Ovary (tissue), 9 donors: ENCODE results near the gene CDK6. TPM values are rescaled to one million over a fixed set of nuclear protein-coding genes. Genes with fewer than 3 reads are reported as not detected.

Experiments used
- DNase-seq, 5 donors: peaks; one replicate each; pipeline ENCODE4 v3.0.0-alpha.2; 2019 to 2020
- H3K27ac ChIP-seq, 2 donors: fragments of 200-600 bp; one replicate each; pipeline versions ENCODE4 v1.5.1 to v1.8.0; 2019 to 2022
- H3K27me3 ChIP-seq: fragments of 200-600 bp; one replicate; pipeline ENCODE4 v1.8.0; 2022
- H3K36me3 ChIP-seq: fragments of 200-600 bp; sonication (generic); one replicate; pipeline ENCODE4 v1.5.1; 2019
- H3K4me1 ChIP-seq: one replicate; pipeline ENCODE4 v1.8.1; 2013; ENCODE audit warnings: mild to moderate bottlenecking, moderate library complexity; ENCODE audit not compliant: insufficient read depth
- H3K4me3 ChIP-seq: fragments of 200-600 bp; sonication (generic); one replicate; pipeline ENCODE4 v1.5.1; 2017
- H3K9me3 ChIP-seq, 2 donors: fragments of 200-600 bp in 1 of 2; sonication (generic) in 1 of 2; one replicate each; pipeline versions ENCODE4 v1.5.1 to v1.8.1; 2013 to 2019; ENCODE audit warnings: mild to moderate bottlenecking in 1 of 2, moderate library complexity in 1 of 2
- EP300 ChIP-seq: sonication (generic); formaldehyde crosslinking; IDR thresholded peaks from one replicate; pipeline ENCODE4 v1.6.1; 2017; ENCODE audit warnings: antibody characterized with exemption
- POLR2A ChIP-seq: fragments of 450-650 bp; IDR thresholded peaks from one replicate; pipeline ENCODE4 v1.6.1; 2017; ENCODE audit warnings: antibody characterized with exemption, mild to moderate bottlenecking, moderate library complexity
- WGBS, 3 donors: extraction: QIAGEN DNeasy Blood & Tissue Kit in 1 of 3; methylation state at CpG; one replicate each; pipeline versions ENCODE4 v1.1.5 to v1.1.7; 2013 to 2017; 5-methylcytosine and 5-hydroxymethylcytosine counted together
- intact Hi-C, 4 donors: fragments of 100-400 bp; cut with DNase I; formaldehyde crosslinking; loops; one replicate each; pipeline versions ENCODE4 v1.11.0 to v1.15.1; 2022 to 2023
- polyA plus RNA-seq, 2 donors: library from polyadenylated mRNA; stranded (reverse); fragments of 200-250 nt in 1 of 2; fragments of 350-450 nt in 1 of 2; fragmentation: Illumina TruSeq in 1 of 2; extraction: RNeasy Lipid Tissue Mini Kit (QIAGEN cat#74804) in 1 of 2; gene quantifications; one replicate each; pipeline ENCODE4 v1.2.3, GENCODE V29; 2013 to 2014
- total RNA-seq, 7 donors: library from RNA; depleted of rRNA in 2 of 7; stranded (reverse); fragments of >200 nt in 2 of 7; fragmentation: NEBNext Ultra II Directional in 3 of 7; extraction: Animal tissue kit (Norgen Biotek cat#: 25700) in 3 of 7; gene quantifications; one replicate each; pipeline versions ENCODE4 v1.1.0 to v1.2.4, GENCODE V29; 2016 to 2023
- TF ChIP-seq, protein P1 (sequence below), 3 donors: fragments of 450-650 bp in 2 of 3; fragments of 200-600 bp in 1 of 3; IDR thresholded peaks; one replicate each; pipeline versions ENCODE4 v1.5.1 to v1.8.0; 2016 to 2022; ENCODE audit warnings: antibody characterized with exemption in 3 of 3, mild to moderate bottlenecking in 1 of 3
- donor health status: DM: no; HTN: no; CAD: no; lungs with moderate emphysema.
- donor health status: DM: no; HTN: no; CAD: no.
- donor health status: Bipolar disorder and iron deficiency.
- donor health status: DM: yes; HTN: yes; CAD: no.
- donor health status: DM: no; HTN: no; CAD: no.
- donor health status: DM: yes; HTN: yes; CAD: no.

Gene CDK6
- total and polyA plus RNA-seq, 9 donors, result 1.8 to 20.4 (median 11.2) TPM

DNA sequence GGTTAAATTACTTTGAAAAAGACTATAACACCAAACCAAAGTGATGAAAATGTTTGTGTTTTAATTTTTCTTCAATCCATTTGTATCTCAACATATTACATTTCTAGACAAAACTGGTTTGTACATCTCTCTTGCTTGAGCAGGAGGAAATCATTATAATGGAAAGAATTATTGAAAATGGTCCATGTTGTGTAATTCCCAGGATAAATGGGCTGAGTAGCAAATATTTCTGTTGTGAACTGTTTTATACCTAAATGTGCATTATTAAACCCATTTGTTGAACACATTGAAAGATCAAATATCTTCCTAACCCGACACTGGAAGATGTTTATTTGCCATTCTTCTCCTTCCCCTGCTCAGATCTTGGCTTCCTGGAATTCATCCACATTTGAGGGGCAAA lies 14.1 kb upstream of the CDK6 start:
- no peaks in the 10 kb centered on the region for H3K9me3 ChIP-seq
- TF ChIP-seq EP300 (no peak), POLR2A (no peak)
- TF ChIP-seq, protein P1, sequence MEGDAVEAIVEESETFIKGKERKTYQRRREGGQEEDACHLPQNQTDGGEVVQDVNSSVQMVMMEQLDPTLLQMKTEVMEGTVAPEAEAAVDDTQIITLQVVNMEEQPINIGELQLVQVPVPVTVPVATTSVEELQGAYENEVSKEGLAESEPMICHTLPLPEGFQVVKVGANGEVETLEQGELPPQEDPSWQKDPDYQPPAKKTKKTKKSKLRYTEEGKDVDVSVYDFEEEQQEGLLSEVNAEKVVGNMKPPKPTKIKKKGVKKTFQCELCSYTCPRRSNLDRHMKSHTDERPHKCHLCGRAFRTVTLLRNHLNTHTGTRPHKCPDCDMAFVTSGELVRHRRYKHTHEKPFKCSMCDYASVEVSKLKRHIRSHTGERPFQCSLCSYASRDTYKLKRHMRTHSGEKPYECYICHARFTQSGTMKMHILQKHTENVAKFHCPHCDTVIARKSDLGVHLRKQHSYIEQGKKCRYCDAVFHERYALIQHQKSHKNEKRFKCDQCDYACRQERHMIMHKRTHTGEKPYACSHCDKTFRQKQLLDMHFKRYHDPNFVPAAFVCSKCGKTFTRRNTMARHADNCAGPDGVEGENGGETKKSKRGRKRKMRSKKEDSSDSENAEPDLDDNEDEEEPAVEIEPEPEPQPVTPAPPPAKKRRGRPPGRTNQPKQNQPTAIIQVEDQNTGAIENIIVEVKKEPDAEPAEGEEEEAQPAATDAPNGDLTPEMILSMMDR (IDR thresholded peaks at IDR 0.05), result no peak
- no peaks in the 10 kb centered on the region for H3K36me3 ChIP-seq
- H3K27ac ChIP-seq, result no peak overlapping the region
- no peak overlapping the region for H3K4me3 ChIP-seq
- H3K27me3 ChIP-seq, result no peaks in the 10 kb centered on the region
- intact Hi-C loops, result no loop called here
- 32 to 65% (median 40%) methylated on average over 1 of the region's 1 CpG for WGBS, 3 donors
- DNase-seq, result no peak
- H3K4me1 ChIP-seq, result no peaks in the 10 kb centered on the region

DNA sequence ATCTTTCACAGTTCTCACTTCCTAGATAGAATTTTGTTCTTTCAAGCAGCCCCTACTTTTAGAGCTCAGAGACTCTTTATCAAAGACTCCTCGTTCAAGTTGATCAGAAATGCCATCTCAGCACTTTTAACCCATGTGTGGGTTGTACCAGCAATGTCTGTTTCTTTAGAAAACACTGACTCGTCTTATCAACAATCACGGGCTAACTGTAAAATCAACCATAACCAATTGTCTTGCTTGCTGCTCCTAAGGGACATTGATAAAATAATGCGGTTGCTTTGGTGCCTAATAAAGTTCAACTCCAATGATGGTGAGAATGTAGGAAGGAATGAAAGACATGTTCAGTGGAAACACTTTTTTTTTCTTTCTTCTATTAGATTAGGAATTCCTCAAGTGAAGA lies 12.9 kb upstream of the CDK6 start:
- TF ChIP-seq EP300 (no peak), POLR2A (no peak)
- TF ChIP-seq, protein P1 (IDR thresholded peaks at IDR 0.05), result no peak
- no peaks in the 10 kb centered on the region for H3K27me3 ChIP-seq
- no peak overlapping the region for H3K27ac ChIP-seq
- no peaks in the 10 kb centered on the region for H3K36me3 ChIP-seq
- H3K9me3 ChIP-seq, result no peaks in the 10 kb centered on the region
- intact Hi-C loops, result loop anchor here in 1 of 4 donors (5.0 kb wide), 1 partner anchor 1968 kb away; no protein-coding TSS in a partner anchor
- no peaks in the 10 kb centered on the region for H3K4me1 ChIP-seq
- DNase-seq, result no peak
- WGBS, 3 donors, result 54 to 60% (median 57%) methylated on average over 4 of the region's 4 CpGs
- H3K4me3 ChIP-seq, result no peak overlapping the region

DNA sequence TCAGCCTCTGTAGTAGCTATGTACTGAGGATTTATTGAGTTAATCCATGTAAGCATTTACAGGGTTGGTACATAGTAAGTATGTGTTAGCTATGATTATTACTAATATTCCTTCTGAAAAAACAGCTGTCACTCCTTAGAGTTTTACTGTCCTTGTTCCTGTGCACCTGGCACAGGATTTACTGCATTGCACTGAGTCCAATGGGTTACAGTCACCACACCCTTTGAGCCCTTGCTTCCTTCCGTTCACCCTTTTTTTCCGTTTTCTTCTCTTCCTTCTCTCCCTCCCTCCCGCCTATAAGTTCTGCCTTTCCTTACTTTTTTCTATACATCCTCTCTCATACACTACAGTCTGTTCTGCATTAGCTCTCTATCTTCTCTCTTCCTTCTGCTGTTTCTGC lies 12.5 kb upstream of the CDK6 start:
- no peaks in the 10 kb centered on the region for H3K27me3 ChIP-seq
- TF ChIP-seq EP300 (no peak), POLR2A (no peak)
- TF ChIP-seq, protein P1 (IDR thresholded peaks at IDR 0.05), result no peak
- WGBS, 3 donors, result 85 to 91% (median 87%) methylated on average over 3 of the region's 3 CpGs
- no peaks in the 10 kb centered on the region for H3K4me1 ChIP-seq
- H3K36me3 ChIP-seq, result no peaks in the 10 kb centered on the region
- no peaks in the 10 kb centered on the region for H3K9me3 ChIP-seq
- intact Hi-C loops, result loop anchor here in 1 of 4 donors (5.0 kb wide), 1 partner anchor 1968 kb away; no protein-coding TSS in a partner anchor
- H3K4me3 ChIP-seq, result no peak overlapping the region
- no peak overlapping the region for H3K27ac ChIP-seq
- DNase-seq, result no peak

DNA sequence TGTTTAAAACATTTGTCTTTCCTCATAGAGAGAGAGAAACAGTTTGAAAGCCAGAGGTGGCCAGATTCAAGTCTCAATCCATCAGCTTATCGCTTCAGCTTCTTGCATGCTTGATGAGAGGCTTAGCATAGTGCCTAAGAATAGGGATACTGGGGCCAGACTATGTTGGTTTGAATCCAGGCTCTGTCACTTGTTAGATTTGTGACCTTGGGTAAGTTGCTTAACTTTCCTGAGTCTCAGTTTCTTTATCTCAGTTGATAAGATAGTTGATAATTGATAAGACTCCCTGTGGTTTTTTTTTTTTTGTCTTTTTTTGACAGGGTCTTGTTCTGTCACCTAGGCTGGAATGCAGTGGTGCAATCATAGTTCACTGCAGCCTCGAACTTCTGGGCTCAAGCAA lies 12.1 kb upstream of the CDK6 start:
- Histone ChIP-seq H3K4me1 (no peaks in the 10 kb centered on the region), H3K4me3 (no peak overlapping the region), H3K9me3 (no peaks in the 10 kb centered on the region), H3K27me3 (no peaks in the 10 kb centered on the region), H3K27ac (no peak overlapping the region), H3K36me3 (no peaks in the 10 kb centered on the region)
- TF ChIP-seq, protein P1 (IDR thresholded peaks at IDR 0.05), result no peak
- TF ChIP-seq EP300, result no peak
- no peak for TF ChIP-seq POLR2A
- DNase-seq, result no peak
- 92 to 94% (median 92%) methylated on average over 2 of the region's 2 CpGs for WGBS, 3 donors
- intact Hi-C loops, result loop anchor here in 1 of 4 donors (5.0 kb wide), 1 partner anchor 1969 kb away; no protein-coding TSS in a partner anchor
